ENCODE measurements around the gene CARMIL1. TPM values are rescaled to one million over a fixed set of nuclear protein-coding genes. Genes with fewer than 3 reads are reported as not detected.

CARMIL1 gene
- total and polyA plus RNA-seq, 5 donors from 2014 or later: 0.36 to 3.0 (median 0.49) TPM

DNA sequence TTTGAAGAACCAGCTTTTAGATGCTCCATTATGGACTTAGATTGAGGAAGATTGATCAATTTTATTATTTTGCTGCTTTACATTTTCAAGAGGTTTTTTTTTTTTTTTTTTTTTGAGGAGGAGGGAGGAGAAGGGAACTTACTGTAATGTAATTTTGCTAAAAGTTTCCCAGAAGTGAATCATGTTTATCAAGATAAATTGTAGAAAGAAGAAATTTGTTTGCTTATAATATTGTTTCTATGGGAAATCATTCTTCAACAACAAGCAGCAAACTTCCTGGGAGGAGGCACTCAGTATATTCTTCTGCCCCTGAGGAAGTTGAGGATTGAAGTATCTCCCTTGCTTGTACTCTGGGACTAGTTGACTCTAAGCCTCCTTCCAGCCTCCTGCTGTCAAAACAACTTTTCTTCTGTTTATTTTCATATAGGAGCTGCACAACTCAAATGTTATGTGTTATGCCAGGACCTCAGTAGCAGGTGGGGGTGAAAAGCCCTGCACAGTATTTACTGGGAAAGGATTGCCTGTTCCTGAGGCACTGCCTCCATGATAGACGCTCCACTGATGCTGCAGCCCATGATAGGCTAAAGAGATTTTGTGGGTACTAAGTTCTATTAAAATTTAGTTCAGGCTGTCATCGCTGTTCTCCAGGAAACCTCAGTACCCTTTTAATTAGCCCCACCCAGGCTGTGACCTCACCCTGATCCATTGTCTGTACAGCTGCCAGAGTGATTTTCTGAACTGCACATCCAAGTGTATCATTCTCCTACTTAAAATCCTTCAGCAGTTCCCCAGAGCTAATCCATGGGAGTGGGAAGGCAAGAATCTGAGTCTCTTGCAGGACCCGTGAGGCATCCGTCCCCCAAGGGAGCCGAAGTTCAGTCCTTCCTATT lies 51.9 kb downstream of the CARMIL1 start:
- no peak for ATAC-seq (ENCODE audit: low read depth in 2 of 2)
- H3K27ac Mint-ChIP-seq: no peak overlapping the region
- peaks cover 0 to 2% (median 0%) of the 10 kb centered on the region in 7 donors for H3K9me3 Mint-ChIP-seq
- peaks cover 3% of the 10 kb centered on the region for H3K27me3 ChIP-seq (ENCODE audit: control insufficient read depth, insufficient read depth, low read length)
- peaks cover 0 to 11% (median 5%) of the 10 kb centered on the region in 4 donors for H3K4me1 Mint-ChIP-seq
- no peaks in the 10 kb centered on the region for H3K36me3 ChIP-seq (ENCODE audit: control insufficient read depth, insufficient read depth, low read length)
- peaks cover 9% of the 10 kb centered on the region for H3K27me3 Mint-ChIP-seq
- H3K27ac ChIP-seq (ENCODE audit: insufficient read depth, low read length, poor library complexity, severe bottlenecking): no peak overlapping the region
- no peaks in the 10 kb centered on the region for H3K9me3 ChIP-seq (ENCODE audit: control insufficient read depth in 2 of 2, low read length in 2 of 2)
- H3K36me3 Mint-ChIP-seq: no peaks in the 10 kb centered on the region
- no peak for DNase-seq
- H3K4me3 ChIP-seq (ENCODE audit: low read depth, low read length): no peak overlapping the region
- no peaks in the 10 kb centered on the region for H3K4me1 ChIP-seq (ENCODE audit: control insufficient read depth, insufficient read depth, low read length, poor library complexity, severe bottlenecking)
- no peak overlapping the region for H3K4me3 Mint-ChIP-seq

DNA sequence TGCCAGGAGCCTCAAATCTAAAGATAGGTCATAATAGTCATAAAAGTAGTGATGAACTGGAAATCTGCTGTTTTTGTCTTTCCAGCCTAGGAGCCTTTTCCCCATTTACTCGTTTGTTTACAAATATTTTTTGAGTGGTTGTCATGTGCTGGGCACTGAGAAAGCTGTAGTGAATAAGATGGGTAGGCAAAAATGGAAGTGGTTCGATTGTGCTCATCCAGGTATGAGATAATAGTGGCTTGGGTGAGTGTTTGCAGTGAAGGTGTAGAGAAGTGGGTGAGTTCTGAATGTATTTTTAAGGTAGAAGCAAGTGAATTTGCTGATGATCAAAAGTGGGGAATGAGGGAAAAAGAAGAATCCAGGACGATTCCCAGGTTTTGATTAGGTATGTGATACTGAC lies 53.0 kb downstream of the CARMIL1 start:
- no peak overlapping the region for H3K27ac Mint-ChIP-seq
- Histone ChIP-seq H3K4me1 (ENCODE audit: control insufficient read depth, insufficient read depth, low read length, poor library complexity, severe bottlenecking) (no peaks in the 10 kb centered on the region), H3K4me3 (ENCODE audit: low read depth, low read length) (no peak overlapping the region), H3K27ac (ENCODE audit: insufficient read depth, low read length, poor library complexity, severe bottlenecking) (no peak overlapping the region), H3K36me3 (ENCODE audit: control insufficient read depth, insufficient read depth, low read length) (no peaks in the 10 kb centered on the region), H3K27me3 (ENCODE audit: control insufficient read depth, insufficient read depth, low read length) (peaks cover 3% of the 10 kb centered on the region), H3K9me3 (ENCODE audit: control insufficient read depth in 2 of 2, low read length in 2 of 2) (no peaks in the 10 kb centered on the region)
- H3K4me3 Mint-ChIP-seq: no peak overlapping the region
- H3K4me1 Mint-ChIP-seq: peaks cover 0 to 13% (median 5%) of the 10 kb centered on the region in 4 donors
- no peaks in the 10 kb centered on the region for H3K36me3 Mint-ChIP-seq
- DNase-seq (no peak), ATAC-seq (ENCODE audit: low read depth in 2 of 2) (no peak)
- H3K9me3 Mint-ChIP-seq: peaks cover 0 to 2% (median 0%) of the 10 kb centered on the region in 7 donors
- H3K27me3 Mint-ChIP-seq: peaks cover 9% of the 10 kb centered on the region

DNA sequence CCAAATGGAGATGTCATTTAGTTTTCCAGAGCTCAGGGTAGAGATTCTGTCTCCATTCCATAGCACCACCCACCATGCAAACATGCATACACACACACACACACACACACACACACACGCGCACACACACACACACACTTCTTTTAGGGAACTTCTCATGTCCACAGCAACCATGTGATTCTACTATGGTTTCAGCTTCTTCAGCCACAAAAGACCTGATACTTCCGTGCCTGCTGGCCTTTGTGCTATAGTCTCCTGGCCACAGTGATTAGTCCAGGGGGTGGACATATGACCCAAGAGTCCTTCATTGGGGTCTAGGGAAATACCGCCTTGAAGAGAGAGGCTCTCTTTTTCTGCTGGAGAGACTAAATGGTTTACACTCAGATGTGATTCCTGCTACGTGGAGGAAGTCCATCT lies 53.5 kb downstream of the CARMIL1 start:
- no peak overlapping the region for H3K27ac ChIP-seq (ENCODE audit: insufficient read depth, low read length, poor library complexity, severe bottlenecking)
- no peaks in the 10 kb centered on the region for H3K4me1 ChIP-seq (ENCODE audit: control insufficient read depth, insufficient read depth, low read length, poor library complexity, severe bottlenecking)
- Mint-ChIP-seq H3K27me3 (peaks cover 9% of the 10 kb centered on the region), H3K27ac (no peak overlapping the region), H3K36me3 (no peaks in the 10 kb centered on the region), H3K4me3 (no peak overlapping the region), H3K4me1 (peaks cover 0 to 17% (median 5%) of the 10 kb centered on the region in 4 donors), H3K9me3 (peaks cover 0 to 2% (median 0%) of the 10 kb centered on the region in 7 donors)
- no peak for ATAC-seq (ENCODE audit: low read depth in 2 of 2)
- DNase-seq: no peak
- H3K4me3 ChIP-seq (ENCODE audit: low read depth, low read length): no peak overlapping the region
- no peaks in the 10 kb centered on the region for H3K36me3 ChIP-seq (ENCODE audit: control insufficient read depth, insufficient read depth, low read length)
- H3K9me3 ChIP-seq (ENCODE audit: control insufficient read depth in 2 of 2, low read length in 2 of 2): no peaks in the 10 kb centered on the region
- H3K27me3 ChIP-seq (ENCODE audit: control insufficient read depth, insufficient read depth, low read length): peaks cover 3% of the 10 kb centered on the region

DNA sequence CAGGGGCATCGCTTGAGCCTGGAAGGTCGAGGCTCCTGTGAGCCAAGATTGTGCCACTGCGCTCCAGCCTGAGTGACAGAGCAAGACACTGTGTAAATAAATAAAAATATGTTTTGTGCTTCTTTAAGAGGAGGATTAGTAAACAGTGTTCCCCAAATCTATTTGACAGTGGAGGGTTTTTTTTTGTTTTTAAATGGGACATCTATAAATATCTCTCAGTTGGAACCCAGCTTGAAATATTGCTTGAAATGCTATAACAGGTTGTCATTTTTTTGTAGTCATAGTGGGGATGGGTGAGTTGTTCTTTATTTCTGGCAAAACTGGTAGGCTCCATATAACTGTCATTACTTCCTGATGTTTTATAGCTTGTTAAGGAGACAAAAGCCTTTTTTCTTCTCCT lies 54.3 kb downstream of the CARMIL1 start:
- H3K36me3 Mint-ChIP-seq: no peaks in the 10 kb centered on the region
- peaks cover 0 to 2% (median 0%) of the 10 kb centered on the region in 7 donors for H3K9me3 Mint-ChIP-seq
- H3K27ac ChIP-seq (ENCODE audit: insufficient read depth, low read length, poor library complexity, severe bottlenecking): no peak overlapping the region
- H3K27ac Mint-ChIP-seq: no peak overlapping the region
- no peak overlapping the region for H3K4me3 Mint-ChIP-seq
- DNase-seq: no peak
- ATAC-seq (ENCODE audit: low read depth in 2 of 2): no peak
- H3K4me1 Mint-ChIP-seq: peaks cover 0 to 17% (median 5%) of the 10 kb centered on the region in 4 donors
- H3K4me1 ChIP-seq (ENCODE audit: control insufficient read depth, insufficient read depth, low read length, poor library complexity, severe bottlenecking): no peaks in the 10 kb centered on the region
- H3K9me3 ChIP-seq (ENCODE audit: control insufficient read depth in 2 of 2, low read length in 2 of 2): no peaks in the 10 kb centered on the region
- H3K4me3 ChIP-seq (ENCODE audit: low read depth, low read length): no peak overlapping the region
- H3K27me3 ChIP-seq (ENCODE audit: control insufficient read depth, insufficient read depth, low read length): peaks cover 3% of the 10 kb centered on the region
- no peaks in the 10 kb centered on the region for H3K36me3 ChIP-seq (ENCODE audit: control insufficient read depth, insufficient read depth, low read length)
- H3K27me3 Mint-ChIP-seq: peaks cover 9% of the 10 kb centered on the region

DNA sequence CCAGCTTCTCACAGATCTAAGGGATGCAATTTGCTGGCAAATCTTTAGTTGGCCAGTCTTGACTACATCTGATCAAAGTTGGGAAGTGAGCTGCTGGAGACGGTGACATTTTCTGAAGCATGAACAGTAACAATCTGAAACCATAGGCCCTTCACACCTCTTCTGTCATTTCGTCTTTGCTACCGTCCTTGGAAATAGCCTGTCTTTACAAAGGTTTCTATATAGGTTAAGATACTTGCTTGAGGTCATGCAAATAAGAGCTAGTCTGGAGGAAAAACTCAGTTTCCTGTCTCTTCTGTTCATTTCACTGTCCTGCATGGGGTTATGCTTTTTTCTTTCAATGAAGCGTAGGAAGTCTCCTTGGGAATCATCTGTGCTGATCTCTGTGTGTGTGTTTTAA lies 55.6 kb downstream of the CARMIL1 start:
- no peak overlapping the region for H3K27ac Mint-ChIP-seq
- peaks cover 9% of the 10 kb centered on the region for H3K27me3 Mint-ChIP-seq
- H3K27ac ChIP-seq (ENCODE audit: insufficient read depth, low read length, poor library complexity, severe bottlenecking): no peak overlapping the region
- no peak overlapping the region for H3K4me3 Mint-ChIP-seq
- no peak overlapping the region for H3K4me3 ChIP-seq (ENCODE audit: low read depth, low read length)
- peaks cover 0 to 15% (median 4%) of the 10 kb centered on the region in 4 donors for H3K4me1 Mint-ChIP-seq
- no peaks in the 10 kb centered on the region for H3K4me1 ChIP-seq (ENCODE audit: control insufficient read depth, insufficient read depth, low read length, poor library complexity, severe bottlenecking)
- no peaks in the 10 kb centered on the region for H3K36me3 ChIP-seq (ENCODE audit: control insufficient read depth, insufficient read depth, low read length)
- no peaks in the 10 kb centered on the region for H3K36me3 Mint-ChIP-seq
- no peak for ATAC-seq (ENCODE audit: low read depth in 2 of 2)
- no peak for DNase-seq
- peaks cover 0 to 2% (median 0%) of the 10 kb centered on the region in 7 donors for H3K9me3 Mint-ChIP-seq
- H3K9me3 ChIP-seq (ENCODE audit: control insufficient read depth in 2 of 2, low read length in 2 of 2): no peaks in the 10 kb centered on the region
- peaks cover 3% of the 10 kb centered on the region for H3K27me3 ChIP-seq (ENCODE audit: control insufficient read depth, insufficient read depth, low read length)

DNA sequence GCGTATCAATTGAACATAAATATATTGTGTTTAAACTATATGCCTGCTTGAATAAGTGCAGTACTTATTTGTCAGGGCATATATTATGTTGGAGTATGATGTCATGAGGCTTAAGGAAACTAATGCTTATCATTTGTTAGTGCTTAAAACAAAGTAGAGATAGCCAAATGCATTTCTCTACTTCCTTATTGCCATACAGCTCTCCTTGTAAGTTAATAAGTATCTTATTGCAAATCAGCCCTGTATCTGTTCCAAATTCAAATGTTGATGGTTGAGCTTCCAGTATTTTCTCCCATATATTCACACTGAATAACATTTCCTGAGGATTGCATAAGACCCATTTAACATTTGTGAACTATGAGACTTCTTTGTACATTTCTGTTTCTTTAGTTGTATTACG lies 57.8 kb downstream of the CARMIL1 start:
- H3K27me3 Mint-ChIP-seq: peaks cover 4% of the 10 kb centered on the region
- ATAC-seq (ENCODE audit: low read depth in 2 of 2): no peak
- H3K4me3 Mint-ChIP-seq: no peak overlapping the region
- H3K27ac Mint-ChIP-seq: no peak overlapping the region
- DNase-seq: no peak
- Histone ChIP-seq H3K4me3 (ENCODE audit: low read depth, low read length) (no peak overlapping the region), H3K9me3 (ENCODE audit: control insufficient read depth in 2 of 2, low read length in 2 of 2) (no peaks in the 10 kb centered on the region), H3K27ac (ENCODE audit: insufficient read depth, low read length, poor library complexity, severe bottlenecking) (no peak overlapping the region), H3K4me1 (ENCODE audit: control insufficient read depth, insufficient read depth, low read length, poor library complexity, severe bottlenecking) (no peaks in the 10 kb centered on the region), H3K36me3 (ENCODE audit: control insufficient read depth, insufficient read depth, low read length) (no peaks in the 10 kb centered on the region), H3K27me3 (ENCODE audit: control insufficient read depth, insufficient read depth, low read length) (no peaks in the 10 kb centered on the region)
- no peaks in the 10 kb centered on the region for H3K36me3 Mint-ChIP-seq
- H3K9me3 Mint-ChIP-seq: peaks cover 0 to 2% (median 0%) of the 10 kb centered on the region in 7 donors
- peaks cover 0 to 10% (median 0%) of the 10 kb centered on the region in 4 donors for H3K4me1 Mint-ChIP-seq

DNA sequence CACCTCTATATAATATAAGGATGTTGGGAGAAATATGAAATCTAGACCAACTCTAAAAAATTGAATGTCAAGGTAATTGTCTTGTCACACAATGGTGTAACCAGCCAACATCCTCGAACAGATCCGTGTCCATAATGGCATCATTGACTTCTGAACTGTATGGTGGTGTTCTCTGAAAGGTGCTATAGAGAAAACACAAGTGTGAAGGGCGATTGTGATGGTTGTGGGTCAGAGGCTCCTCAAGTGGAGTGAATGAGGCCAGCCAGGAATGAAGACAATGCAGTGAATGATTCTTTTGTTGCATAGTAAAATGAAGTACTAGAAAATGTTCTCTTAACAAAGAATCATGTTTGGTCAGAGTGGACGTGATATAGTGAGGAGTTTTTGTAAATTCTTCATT lies 58.3 kb downstream of the CARMIL1 start:
- Mint-ChIP-seq H3K36me3 (no peaks in the 10 kb centered on the region), H3K4me1 (peaks cover 0 to 10% (median 0%) of the 10 kb centered on the region in 4 donors), H3K9me3 (peaks cover 0 to 2% (median 0%) of the 10 kb centered on the region in 7 donors), H3K27me3 (no peaks in the 10 kb centered on the region), H3K4me3 (no peak overlapping the region), H3K27ac (no peak overlapping the region)
- no peak for DNase-seq
- Histone ChIP-seq H3K36me3 (ENCODE audit: control insufficient read depth, insufficient read depth, low read length) (no peaks in the 10 kb centered on the region), H3K9me3 (ENCODE audit: control insufficient read depth in 2 of 2, low read length in 2 of 2) (no peaks in the 10 kb centered on the region), H3K27ac (ENCODE audit: insufficient read depth, low read length, poor library complexity, severe bottlenecking) (no peak overlapping the region), H3K27me3 (ENCODE audit: control insufficient read depth, insufficient read depth, low read length) (no peaks in the 10 kb centered on the region), H3K4me3 (ENCODE audit: low read depth, low read length) (no peak overlapping the region), H3K4me1 (ENCODE audit: control insufficient read depth, insufficient read depth, low read length, poor library complexity, severe bottlenecking) (no peaks in the 10 kb centered on the region)
- no peak for ATAC-seq (ENCODE audit: low read depth in 2 of 2)
